Right lobe of liver (tissue), 6 donors: ENCODE data around the gene ARHGAP29. TPM values are rescaled to one million over a fixed set of nuclear protein-coding genes. Genes with fewer than 3 reads are reported as not detected.

Experiments
- ATAC-seq, 4 donors: fragments of 200-7000 bp; cut with Tn5 transposase; one replicate each; pipeline ENCODE4 v1.9.1; 2020; ENCODE audit warnings: mild to moderate bottlenecking in 4 of 4, moderate library complexity in 4 of 4
- DNase-seq, 3 donors: peaks; one replicate each; pipeline ENCODE4 v3.0.0-alpha.2; 2020
- H3K27ac ChIP-seq, 3 donors: fragments of 200-600 bp; one replicate each; pipeline ENCODE4 v1.8.0; 2022
- H3K27me3 ChIP-seq, 2 donors: fragments of 200-600 bp; one replicate each; pipeline ENCODE4 v1.8.0; 2022
- H3K36me3 ChIP-seq, 4 donors: fragments of 200-600 bp; sonication (generic) in 1 of 4; one replicate each; pipeline versions ENCODE4 v1.5.1 to v1.8.0; 2017 to 2022; ENCODE audit warnings: control low read depth in 1 of 4
- H3K4me1 ChIP-seq, 4 donors: fragments of 200-600 bp; sonication (generic) in 1 of 4; one replicate each; pipeline versions ENCODE4 v1.5.1 to v1.8.0; 2017 to 2022; ENCODE audit warnings: control low read depth in 1 of 4
- H3K4me3 ChIP-seq, 3 donors: fragments of 200-600 bp; one replicate each; pipeline ENCODE4 v1.8.0; 2022
- H3K9me3 ChIP-seq, 4 donors: fragments of 200-600 bp; sonication (generic) in 1 of 4; one replicate each; pipeline versions ENCODE4 v1.5.1 to v1.8.0; 2017 to 2022; ENCODE audit warnings: control low read depth in 1 of 4
- CTCF ChIP-seq, 4 donors: fragments of 200-600 bp in 3 of 4; fragments of 450-650 bp in 1 of 4; IDR thresholded peaks; one replicate each; pipeline versions ENCODE4 v1.5.1 to v1.8.0; 2016 to 2022; ENCODE audit warnings: antibody characterized with exemption in 4 of 4, mild to moderate bottlenecking in 2 of 4
- POLR2A ChIP-seq: fragments of 450-650 bp; IDR thresholded peaks from one replicate; pipeline ENCODE4 v1.6.1; 2017; ENCODE audit warnings: antibody characterized with exemption, mild to moderate bottlenecking
- WGBS: methylation state at CpG from one replicate; pipeline ENCODE4 v1.1.6; 2018; ENCODE audit warnings: low coverage, low lambda C conversion rate; ENCODE audit not compliant: insufficient coverage; ENCODE audit errors: missing lambda C conversion rate; 5-methylcytosine and 5-hydroxymethylcytosine counted together
- intact Hi-C, 2 donors: fragments of 100-400 bp; cut with DNase I; formaldehyde crosslinking; loops; one replicate each; pipeline versions ENCODE4 v1.11.2 to v1.14.1; 2022
- total RNA-seq, 6 experiments: library from RNA; depleted of rRNA in 2 of 6; stranded (reverse); fragments of >200 nt in 2 of 6; fragmentation: NEBNext Ultra II Directional in 3 of 6; extraction: Animal tissue kit (Norgen Biotek cat#: 25700) in 3 of 6; gene quantifications; one replicate each; pipeline versions ENCODE4 v1.1.0 to v1.2.4, GENCODE V29; 2016 to 2023
- donor health status: DM: no; HTN: yes; CAD: no.
- donor health status: DM: no; HTN: no; CAD: no.
- donor health status: DM: no; HTN: no; CAD: no.
- donor health status: DM: no; HTN: yes; CAD: no.
- donor health status: DM: no; HTN: yes; CAD: no.

The ARHGAP29 gene
- total RNA-seq, 6 experiments from 2014 or later: 15.1 to 28.9 (median 21.1) TPM

- WGBS: 9% methylated on average over 9 of the region's 9 CpGs
- H3K4me3 ChIP-seq: peak overlapping the region; percentile 77 to 91 (median 82)
- ATAC-seq (peak in 2 of 4 donors; percentile 19 to 20), DNase-seq (peak in 1 of 3 donors; percentile 34)
- H3K36me3 ChIP-seq: no peaks in the 10 kb centered on the region
- H3K9me3 ChIP-seq: no peaks in the 10 kb centered on the region
- H3K4me1 ChIP-seq: peaks cover 0 to 11% (median 0%) of the 10 kb centered on the region in 4 donors
- intact Hi-C loops: no loop called here
- no peaks in the 10 kb centered on the region for H3K27me3 ChIP-seq
- TF ChIP-seq CTCF (IDR thresholded peaks at IDR 0.05) (no peak), POLR2A (no peak)
- H3K27ac ChIP-seq: peak overlapping the region; percentile 96 to 97 (median 97)
Measured at GRCh38 chr1:94235189-94236012, 2.0 kb downstream of the ARHGAP29 start.

GRCh38 chr1:94234615-94235014 lies 2.8 kb downstream of the ARHGAP29 start:
- peak overlapping the region in 2 of 3 donors; percentile 82 to 91 for H3K4me3 ChIP-seq
- H3K36me3 ChIP-seq: no peaks in the 10 kb centered on the region
- peak in 1 of 4 donors; percentile 12 for ATAC-seq
- DNase-seq: no peak
- intact Hi-C loops: no loop called here
- peak overlapping the region; percentile 96 to 97 (median 97) for H3K27ac ChIP-seq
- 7% methylated on average over 1 of the region's 1 CpG for WGBS
- peaks cover 0 to 11% (median 0%) of the 10 kb centered on the region in 4 donors for H3K4me1 ChIP-seq
- TF ChIP-seq CTCF (IDR thresholded peaks at IDR 0.05): no peak
- TF ChIP-seq POLR2A: no peak
- no peaks in the 10 kb centered on the region for H3K9me3 ChIP-seq
- no peaks in the 10 kb centered on the region for H3K27me3 ChIP-seq

GRCh38 chr1:94231746-94232145 lies 5.6 kb downstream of the ARHGAP29 start:
- no peak for ATAC-seq
- H3K4me1 ChIP-seq: peaks cover 0 to 11% (median under 1%) of the 10 kb centered on the region in 4 donors
- H3K27me3 ChIP-seq: no peaks in the 10 kb centered on the region
- H3K4me3 ChIP-seq: no peak overlapping the region
- WGBS: 84% methylated on average over 1 of the region's 1 CpG
- intact Hi-C loops: no loop called here
- no peaks in the 10 kb centered on the region for H3K9me3 ChIP-seq
- TF ChIP-seq POLR2A: no peak
- H3K36me3 ChIP-seq: no peaks in the 10 kb centered on the region
- DNase-seq: no peak
- H3K27ac ChIP-seq: no peak overlapping the region

GRCh38 chr1:94230920-94231319 lies 6.5 kb downstream of the ARHGAP29 start:
- TF ChIP-seq POLR2A (no peak), CTCF (IDR thresholded peaks at IDR 0.05) (no peak)
- no peak overlapping the region for H3K4me3 ChIP-seq
- ATAC-seq (no peak), DNase-seq (no peak)
- H3K27ac ChIP-seq: no peak overlapping the region
- no peaks in the 10 kb centered on the region for H3K9me3 ChIP-seq
- no peaks in the 10 kb centered on the region for H3K36me3 ChIP-seq
- intact Hi-C loops: no loop called here
- peaks cover 0 to 17% (median under 1%) of the 10 kb centered on the region in 4 donors for H3K4me1 ChIP-seq
- H3K27me3 ChIP-seq: no peaks in the 10 kb centered on the region
- 17% methylated on average over 1 of the region's 1 CpG for WGBS
